Measurements from ENCODE around the gene KRTAP21-3.

KRTAP21-3 gene

GRCh38 chr21:30714946-30715345 is 3.6 kb downstream of the KRTAP21-3 start:
- H2AFZ ChIP-seq, result no peak overlapping the region
- H3K9me3 ChIP-seq (ENCODE audit: control insufficient read depth, low read length), result no peaks in the 10 kb centered on the region
- no peak overlapping the region for H3K9ac ChIP-seq
- no peak for TF ChIP-seq CTCF (IDR thresholded peaks at IDR 0.05)
- H3K4me3 ChIP-seq (ENCODE audit: low read depth, low read length), result no peak overlapping the region
- H3K27me3 ChIP-seq (ENCODE audit: control insufficient read depth, insufficient read depth, low read length), result no peaks in the 10 kb centered on the region
- H3K4me2 ChIP-seq (ENCODE audit: low read length), result no peak overlapping the region
- H3K27ac ChIP-seq, result no peak overlapping the region
- H3K4me1 ChIP-seq, result no peaks in the 10 kb centered on the region
- no peaks in the 10 kb centered on the region for H3K79me2 ChIP-seq
- no peaks in the 10 kb centered on the region for H3K36me3 ChIP-seq (ENCODE audit: control insufficient read depth, insufficient read depth, low read length)

- TF ChIP-seq CTCF (IDR thresholded peaks at IDR 0.05), result no peak
Measured at GRCh38 chr21:30714456-30714855, 4.1 kb downstream of the KRTAP21-3 start.

GRCh38 chr21:30713766-30714165 is 4.8 kb downstream of the KRTAP21-3 start:
- H3K4me3 ChIP-seq (ENCODE audit: low read depth, low read length), result no peak overlapping the region
- no peaks in the 10 kb centered on the region for H3K9me3 ChIP-seq (ENCODE audit: control insufficient read depth, low read length)
- H3K4me2 ChIP-seq (ENCODE audit: low read length), result no peak overlapping the region
- no peaks in the 10 kb centered on the region for H3K36me3 ChIP-seq (ENCODE audit: control insufficient read depth, insufficient read depth, low read length)
- TF ChIP-seq CTCF (IDR thresholded peaks at IDR 0.05), result no peak
- H3K27ac ChIP-seq, result no peak overlapping the region
- H2AFZ ChIP-seq, result no peak overlapping the region
- H3K27me3 ChIP-seq (ENCODE audit: control insufficient read depth, insufficient read depth, low read length), result no peaks in the 10 kb centered on the region
- no peak overlapping the region for H3K9ac ChIP-seq
- H3K4me1 ChIP-seq, result no peaks in the 10 kb centered on the region
- no peaks in the 10 kb centered on the region for H3K79me2 ChIP-seq

More at GRCh38 chr21:30714456-30714855, 4.1 kb downstream of the KRTAP21-3 start:
- Histone ChIP-seq H3K4me3 (ENCODE audit: low read depth, low read length) (no peak overlapping the region), H3K9ac (no peak overlapping the region), H3K27ac (no peak overlapping the region), H3K36me3 (ENCODE audit: control insufficient read depth, insufficient read depth, low read length) (no peaks in the 10 kb centered on the region), H3K4me1 (no peaks in the 10 kb centered on the region), H3K4me2 (ENCODE audit: low read length) (no peak overlapping the region), H3K27me3 (ENCODE audit: control insufficient read depth, insufficient read depth, low read length) (no peaks in the 10 kb centered on the region), H2AFZ (no peak overlapping the region), H3K9me3 (ENCODE audit: control insufficient read depth, low read length) (no peaks in the 10 kb centered on the region), H3K79me2 (no peaks in the 10 kb centered on the region)

GRCh38 chr21:30710499-30710898 is 8.1 kb downstream of the KRTAP21-3 start:
- Histone ChIP-seq H3K4me1 (no peaks in the 10 kb centered on the region), H3K36me3 (ENCODE audit: control insufficient read depth, insufficient read depth, low read length) (no peaks in the 10 kb centered on the region), H3K79me2 (no peaks in the 10 kb centered on the region), H3K4me3 (ENCODE audit: low read depth, low read length) (no peak overlapping the region), H2AFZ (no peak overlapping the region), H3K9ac (no peak overlapping the region), H3K27me3 (ENCODE audit: control insufficient read depth, insufficient read depth, low read length) (no peaks in the 10 kb centered on the region), H3K4me2 (ENCODE audit: low read length) (no peak overlapping the region), H3K27ac (no peak overlapping the region), H3K9me3 (ENCODE audit: control insufficient read depth, low read length) (no peaks in the 10 kb centered on the region)
- TF ChIP-seq CTCF (IDR thresholded peaks at IDR 0.05), result no peak

- Histone ChIP-seq H3K27me3 (ENCODE audit: control insufficient read depth, insufficient read depth, low read length) (no peaks in the 10 kb centered on the region), H2AFZ (no peak overlapping the region), H3K79me2 (no peaks in the 10 kb centered on the region), H3K9ac (no peak overlapping the region), H3K27ac (no peak overlapping the region), H3K36me3 (ENCODE audit: control insufficient read depth, insufficient read depth, low read length) (no peaks in the 10 kb centered on the region), H3K9me3 (ENCODE audit: control insufficient read depth, low read length) (no peaks in the 10 kb centered on the region), H3K4me1 (no peaks in the 10 kb centered on the region), H3K4me2 (ENCODE audit: low read length) (no peak overlapping the region), H3K4me3 (ENCODE audit: low read depth, low read length) (no peak overlapping the region)
- TF ChIP-seq CTCF (IDR thresholded peaks at IDR 0.05), result no peak
Measured at GRCh38 chr21:30707409-30707808, 11.2 kb downstream of the KRTAP21-3 start.
